GM19455 (cell line): ENCODE data around the gene TCF23.
"Not testable (repeated sequence)": the region's sequence is repeated elsewhere in the genome, so short reads cannot be mapped to it uniquely, and the experiment has no call there.

ENCODE experiments used
- ATAC-seq: cut with Tn5 transposase; IDR thresholded peaks from one replicate; pipeline ENCODE4 v1.9.1; 2021; ENCODE audit not compliant: unreplicated experiment

Gene TCF23

DNA sequence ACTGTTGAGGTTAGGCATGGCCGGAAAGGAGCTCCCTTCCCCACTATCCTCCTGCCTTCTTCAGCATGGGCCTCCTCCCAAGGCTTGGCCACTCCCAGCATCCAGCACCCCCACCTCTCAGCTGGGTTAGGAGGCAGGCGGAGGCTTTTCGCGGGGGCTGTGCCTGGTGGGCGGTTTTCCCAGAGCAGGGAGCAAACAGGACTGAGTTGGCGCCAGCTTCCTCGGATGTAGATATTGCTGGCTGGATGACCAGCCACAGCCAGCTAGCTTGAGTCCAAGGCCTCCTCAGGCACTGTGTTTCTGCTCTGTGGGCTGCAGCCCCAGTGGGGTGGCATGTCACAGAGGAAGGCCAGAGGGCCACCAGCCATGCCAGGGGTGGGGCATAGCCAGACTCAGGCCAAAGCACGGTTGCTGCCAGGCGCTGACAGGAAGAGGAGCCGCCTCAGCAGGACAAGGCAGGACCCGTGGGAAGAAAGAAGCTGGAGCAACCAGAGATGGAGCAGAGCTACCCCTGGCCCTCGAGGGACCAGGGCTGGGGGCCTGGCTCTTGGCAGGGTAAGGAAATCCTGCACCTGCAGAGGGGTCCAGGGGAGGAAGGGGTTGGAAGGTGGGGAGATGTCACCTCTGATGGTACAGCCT, at the start of gene TCF23:
TSS of gene TCF23 (plus strand) at position 204 of the 639 bp plus-strand sequence. CDS start at position 334, 130 bp downstream.
- no peak for ATAC-seq

DNA sequence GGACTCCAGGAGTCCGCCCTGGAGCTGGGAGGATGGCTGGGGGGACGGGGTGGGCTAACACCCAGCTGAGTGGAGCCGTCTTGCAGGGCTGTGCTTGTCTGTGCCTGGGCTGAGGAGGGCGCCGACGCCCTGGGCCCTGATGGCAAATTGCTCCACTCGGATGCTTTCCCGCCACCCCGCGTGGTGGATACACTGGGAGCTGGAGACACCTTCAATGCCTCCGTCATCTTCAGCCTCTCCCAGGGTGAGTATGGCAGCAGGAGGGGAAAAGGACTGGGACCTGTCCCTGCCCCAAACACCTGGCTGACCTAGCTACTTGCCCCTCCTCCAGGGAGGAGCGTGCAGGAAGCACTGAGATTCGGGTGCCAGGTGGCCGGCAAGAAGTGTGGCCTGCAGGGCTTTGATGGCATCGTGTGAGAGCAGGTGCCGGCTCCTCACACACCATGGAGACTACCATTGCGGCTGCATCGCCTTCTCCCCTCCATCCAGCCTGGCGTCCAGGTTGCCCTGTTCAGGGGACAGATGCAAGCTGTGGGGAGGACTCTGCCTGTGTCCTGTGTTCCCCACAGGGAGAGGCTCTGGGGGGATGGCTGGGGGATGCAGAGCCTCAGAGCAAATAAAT, 49.4 kb upstream of the TCF23 start:
- no peak for ATAC-seq

DNA sequence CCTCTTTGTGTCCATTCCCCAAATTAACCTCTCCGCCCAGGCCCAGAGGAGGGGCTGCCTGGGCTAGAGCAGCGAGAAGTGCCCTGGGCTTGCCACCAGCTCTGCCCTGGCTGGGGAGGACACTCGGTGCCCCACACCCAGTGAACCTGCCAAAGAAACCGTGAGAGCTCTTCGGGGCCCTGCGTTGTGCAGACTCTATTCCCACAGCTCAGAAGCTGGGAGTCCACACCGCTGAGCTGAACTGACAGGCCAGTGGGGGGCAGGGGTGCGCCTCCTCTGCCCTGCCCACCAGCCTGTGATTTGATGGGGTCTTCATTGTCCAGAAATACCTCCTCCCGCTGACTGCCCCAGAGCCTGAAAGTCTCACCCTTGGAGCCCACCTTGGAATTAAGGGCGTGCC, 48.8 kb upstream of the TCF23 start:
- ATAC-seq: no peak

DNA sequence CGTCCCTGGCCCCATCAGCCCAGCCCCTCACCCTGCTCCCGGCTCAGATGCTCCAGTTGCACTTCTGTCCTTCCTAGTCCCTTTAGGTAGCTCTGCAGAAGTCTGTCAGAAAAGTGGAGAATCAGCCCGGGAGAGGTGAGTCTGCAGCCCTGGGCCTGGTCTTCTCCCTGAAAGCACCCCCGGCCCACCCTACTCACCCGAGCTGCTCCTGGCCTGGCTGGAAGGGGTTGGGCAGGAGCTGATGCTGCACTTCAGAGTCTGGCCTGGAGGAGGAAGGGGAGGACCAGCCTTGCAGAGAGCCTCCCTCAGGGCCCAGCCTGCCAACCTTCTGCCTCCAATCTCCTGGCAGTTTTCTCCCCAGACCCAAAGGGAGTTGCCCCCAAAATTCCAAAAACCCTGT, 46.5 kb upstream of the TCF23 start:
- no peak for ATAC-seq

DNA sequence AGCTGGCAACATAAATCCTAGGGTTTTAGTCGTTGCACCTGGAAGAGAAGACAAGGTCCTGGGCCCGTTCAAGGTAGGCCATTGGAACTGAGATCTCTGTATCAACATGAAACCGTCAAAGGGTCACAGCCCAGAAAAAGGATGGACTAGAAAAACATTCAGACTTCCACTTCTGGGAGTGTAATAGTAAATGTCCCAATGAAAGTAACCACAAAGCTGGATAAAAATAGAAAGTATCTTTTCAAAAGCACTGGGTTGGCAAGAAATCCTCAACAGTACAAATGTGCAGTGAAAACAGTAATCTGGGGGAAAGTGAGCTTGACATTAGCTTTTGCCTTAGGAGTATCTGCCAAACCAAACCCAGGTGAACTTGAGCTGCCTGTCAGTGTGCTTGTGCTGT, 42.8 kb upstream of the TCF23 start:
- no peak for ATAC-seq

DNA sequence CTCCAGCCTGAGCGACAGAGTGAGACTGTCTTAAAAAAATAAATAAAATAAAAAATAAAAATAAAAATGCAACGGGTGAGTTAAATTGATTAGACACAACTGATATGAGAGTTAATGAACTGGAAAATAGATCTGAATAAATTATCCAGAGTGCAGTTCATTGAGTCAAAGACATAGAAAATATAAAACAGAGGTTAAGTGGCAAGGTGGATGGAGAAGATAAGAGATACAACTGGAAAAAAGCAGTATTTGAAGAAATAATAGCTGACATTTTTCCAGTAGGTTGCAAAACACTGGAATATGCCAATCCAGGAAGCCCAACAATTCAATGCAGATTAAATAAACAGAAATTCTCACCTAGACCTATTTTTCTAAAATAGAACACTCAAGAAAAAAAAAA, 40.6 kb upstream of the TCF23 start:
- ATAC-seq: no peak

DNA sequence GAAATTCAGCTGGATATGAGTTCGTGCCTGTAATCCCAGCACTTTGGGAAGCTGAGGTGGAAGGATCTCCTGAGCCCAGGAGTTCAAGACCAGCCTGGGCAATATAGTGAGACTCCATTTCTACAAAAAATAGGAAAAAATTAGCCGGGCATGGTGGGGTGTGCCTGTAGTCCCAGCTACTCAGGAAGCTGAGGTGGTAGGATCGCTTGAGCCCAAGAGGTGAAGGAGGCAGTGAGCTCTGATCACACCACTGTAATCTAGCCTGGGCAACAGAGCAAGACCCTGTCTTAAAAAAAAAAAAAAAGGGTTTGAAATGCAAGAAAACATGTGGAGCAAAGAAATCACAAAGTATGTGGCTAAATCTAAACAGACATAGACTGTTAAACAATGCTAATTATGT, 39.7 kb upstream of the TCF23 start:
- ATAC-seq: no peak

DNA sequence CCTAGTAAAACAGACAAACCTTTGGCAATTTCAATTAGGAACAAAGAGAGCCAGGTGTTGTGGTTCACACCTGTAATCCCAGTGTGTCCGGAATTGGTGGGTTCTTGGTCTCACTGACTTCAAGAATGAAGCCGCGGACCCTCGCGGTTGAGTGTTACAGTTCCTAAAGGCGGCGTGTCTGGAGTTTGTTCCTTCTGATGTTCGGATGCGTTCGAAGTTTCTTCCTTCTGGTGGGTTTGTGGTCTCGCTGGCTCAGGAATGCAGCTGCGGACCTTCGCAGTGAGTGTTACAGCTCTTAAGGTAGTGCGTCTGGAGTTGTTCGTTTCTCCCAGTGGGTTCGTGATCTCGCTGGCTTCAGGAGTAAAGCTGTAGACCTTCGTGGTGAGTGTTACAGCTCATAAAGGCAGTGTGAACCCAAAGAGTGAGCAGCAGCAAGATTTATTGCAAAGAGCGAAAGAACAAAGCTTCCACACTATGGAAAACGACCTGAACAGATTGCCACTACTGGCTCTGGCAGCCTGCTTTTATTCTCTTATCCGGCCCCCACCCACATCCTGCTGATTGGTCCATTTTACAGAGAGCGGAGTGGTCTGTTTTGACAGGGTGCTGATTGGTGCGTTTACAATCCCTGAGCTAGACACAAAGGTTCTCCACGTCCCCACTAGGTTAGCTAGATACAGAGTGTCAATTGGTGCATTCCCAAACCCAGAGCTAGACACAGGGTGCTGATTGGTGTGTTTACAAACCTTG, 38.0 kb upstream of the TCF23 start:
- ATAC-seq: not testable (repeated sequence)

DNA sequence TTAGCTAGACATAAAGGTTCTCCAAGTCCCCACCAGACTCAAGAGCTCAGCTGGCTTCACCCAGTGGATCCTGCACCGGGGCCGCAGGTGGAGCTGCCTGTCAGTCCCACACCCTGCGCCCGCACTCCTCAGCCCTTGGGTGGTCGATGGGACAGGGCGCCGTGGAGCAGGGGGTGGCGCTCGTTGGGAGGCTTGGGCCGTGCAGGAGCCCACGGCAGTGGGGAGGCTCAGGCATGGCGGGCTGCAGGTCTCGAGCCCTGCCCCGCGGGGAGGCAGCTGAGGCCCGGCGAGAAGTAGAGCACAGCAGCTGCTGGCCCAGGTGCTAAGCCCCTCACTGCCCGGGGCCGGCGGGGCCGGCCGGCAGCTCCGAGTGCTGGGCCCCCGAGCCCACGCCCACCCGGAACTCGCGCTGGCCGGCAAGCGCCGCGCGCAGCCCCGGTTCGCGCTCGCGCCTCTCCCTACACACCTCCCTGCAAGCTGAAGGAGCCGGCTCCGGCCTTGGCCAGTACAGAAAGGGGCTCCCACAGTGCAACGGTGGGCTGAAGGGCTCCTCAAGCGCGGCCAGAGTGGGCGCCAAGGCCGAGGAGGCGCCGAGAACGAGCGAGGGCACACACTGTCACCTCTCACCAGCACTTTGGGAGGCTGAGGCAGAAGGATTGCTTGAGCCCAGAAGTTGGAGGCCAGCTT, 37.3 kb upstream of the TCF23 start:
- ATAC-seq: not testable (repeated sequence)

DNA sequence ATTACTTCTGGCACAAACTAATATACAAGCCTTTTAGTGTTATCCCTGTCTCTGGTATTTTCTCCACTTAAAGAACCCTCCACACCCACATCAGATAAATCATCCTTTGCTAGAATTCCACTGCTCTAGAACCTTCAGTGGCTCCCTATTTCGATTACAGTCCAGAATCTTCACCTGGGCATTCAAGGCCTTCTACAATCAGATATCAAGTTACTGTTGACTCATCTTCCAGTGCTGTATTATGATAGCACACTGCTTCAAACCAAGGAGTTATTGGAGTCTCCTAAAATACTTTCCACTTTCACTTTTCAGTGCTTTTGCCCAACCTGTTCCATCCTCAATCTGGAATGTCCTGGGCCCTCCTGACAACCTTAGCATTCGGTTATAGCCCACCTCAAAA, 33.3 kb upstream of the TCF23 start:
- no peak for ATAC-seq

DNA sequence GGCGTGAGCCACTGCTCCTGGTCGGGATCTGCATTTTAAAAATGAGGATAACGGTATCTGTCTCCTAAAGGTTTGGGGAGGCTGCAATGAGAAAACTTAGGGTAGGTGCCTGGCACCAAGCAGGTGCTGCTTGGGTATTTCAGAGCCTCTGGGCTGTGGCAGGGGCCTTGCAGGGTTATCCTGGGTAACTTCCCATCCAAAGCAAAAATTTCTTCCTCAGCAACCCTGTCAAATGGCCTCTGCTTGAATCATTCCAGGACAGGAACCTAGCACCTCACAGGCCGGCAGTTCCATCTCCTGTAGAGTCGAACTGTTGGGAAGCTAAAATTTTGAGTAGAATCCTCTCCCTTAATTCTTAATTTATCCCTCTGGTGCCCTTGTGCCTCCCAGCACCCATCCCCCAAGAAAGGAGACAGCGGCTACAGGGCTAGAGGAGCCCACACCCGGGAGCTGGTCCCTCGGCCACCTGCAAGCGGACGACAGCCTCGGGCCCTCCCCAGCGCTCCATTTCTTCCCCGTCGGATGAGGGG, 30.7 kb upstream of the TCF23 start:
- ATAC-seq: no peak

DNA sequence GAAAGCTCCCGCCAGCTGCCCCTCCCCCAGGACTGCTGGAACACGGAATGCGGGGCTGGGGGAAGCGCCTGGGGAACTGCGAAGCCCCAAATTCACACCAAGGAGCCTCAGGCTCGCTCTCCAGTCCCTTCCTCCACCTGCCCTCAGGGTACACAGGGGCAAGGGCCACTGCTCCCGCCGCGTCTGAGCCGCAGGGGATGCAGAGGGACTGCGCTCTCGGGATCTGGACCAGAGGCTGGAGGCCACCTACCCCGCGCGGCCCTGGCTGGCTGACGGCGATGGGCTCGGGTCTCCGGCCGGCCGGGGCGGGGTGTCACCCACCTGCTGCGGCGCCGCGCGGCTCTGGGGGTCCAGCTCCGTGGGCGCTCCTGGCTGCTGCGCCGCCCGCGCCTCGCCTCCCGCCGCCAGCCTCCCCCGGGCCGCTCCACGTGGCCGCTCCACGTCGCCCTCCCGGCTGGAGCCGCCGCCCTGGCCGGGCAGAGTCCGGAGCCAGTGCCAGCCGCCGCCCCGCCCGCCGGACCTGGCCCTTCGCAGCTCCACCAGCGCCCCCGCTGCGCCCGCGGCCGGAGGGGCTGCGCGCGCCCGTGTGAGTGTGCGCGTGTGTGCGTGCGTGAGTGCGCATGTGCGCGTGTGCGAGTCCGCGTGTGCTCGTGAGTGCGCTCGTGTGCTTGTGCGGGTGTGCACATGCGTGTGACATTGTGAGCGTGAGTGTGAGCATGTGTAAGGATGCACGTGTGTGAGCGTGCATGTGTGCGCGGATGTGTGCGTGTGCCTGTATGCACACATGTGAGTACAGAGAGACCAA, 30.1 kb upstream of the TCF23 start, which contains the start of gene CGREF1:
TSS of gene CGREF1 (minus strand) at position 604 of the 805 bp plus-strand sequence. CDS start 14,762 bp downstream, outside the sequence.
- no peak for ATAC-seq

DNA sequence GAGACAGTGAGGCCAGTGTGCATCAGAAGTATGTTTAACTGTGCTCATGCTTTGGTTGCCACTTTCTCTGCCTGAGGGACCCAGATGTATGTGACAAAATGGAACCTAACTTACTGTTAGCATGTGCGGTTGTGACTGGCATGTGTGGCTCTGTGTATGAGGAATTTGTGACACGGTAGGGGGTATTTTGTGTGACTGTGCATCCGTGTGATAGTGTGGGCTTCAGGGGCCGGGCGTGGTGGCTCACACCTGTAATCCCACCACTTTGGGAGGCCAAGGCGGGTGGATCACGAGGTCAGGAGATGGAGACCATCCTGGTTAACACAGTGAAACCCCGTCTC, 29.5 kb upstream of the TCF23 start:
- ATAC-seq: not testable (repeated sequence)

DNA sequence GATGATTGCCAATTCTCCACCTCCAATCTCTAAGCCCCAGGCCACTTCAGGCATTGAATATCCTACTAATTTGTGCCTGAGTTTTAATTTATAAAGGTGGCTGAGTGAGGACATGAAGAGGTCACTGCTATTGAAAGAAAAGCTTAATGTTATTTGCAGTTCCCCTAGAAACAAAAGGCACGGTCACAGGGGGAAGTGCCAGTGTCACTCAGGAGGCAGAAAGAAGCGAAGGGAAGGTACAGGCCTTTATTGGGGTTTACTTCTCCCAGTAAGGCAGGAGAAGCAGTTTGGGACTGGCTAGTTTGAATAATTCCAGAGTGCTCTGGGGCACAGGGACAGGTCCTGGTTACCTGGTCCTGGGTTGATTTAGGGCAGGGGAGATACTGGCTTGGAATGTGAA, 26.9 kb upstream of the TCF23 start:
- no peak for ATAC-seq

DNA sequence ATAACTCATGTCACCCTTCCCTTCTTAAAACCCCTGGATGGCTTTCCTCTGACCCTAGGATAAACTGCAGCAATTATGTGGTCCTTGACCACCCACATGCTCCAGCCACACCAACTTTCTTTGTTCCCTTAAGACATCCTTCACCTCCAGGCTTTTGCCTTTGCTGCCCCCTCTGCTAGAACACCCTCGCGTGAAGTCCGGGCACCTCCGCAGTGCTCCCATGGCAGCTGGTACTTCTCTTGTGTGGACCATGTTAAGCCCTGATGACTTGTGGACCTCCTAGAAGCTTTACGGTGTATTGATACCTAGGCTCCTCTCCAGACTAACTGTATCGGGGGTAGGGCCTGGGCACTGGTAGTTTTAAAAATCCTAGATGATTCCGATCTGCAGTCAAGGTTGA, 26.0 kb upstream of the TCF23 start:
- ATAC-seq: no peak

DNA sequence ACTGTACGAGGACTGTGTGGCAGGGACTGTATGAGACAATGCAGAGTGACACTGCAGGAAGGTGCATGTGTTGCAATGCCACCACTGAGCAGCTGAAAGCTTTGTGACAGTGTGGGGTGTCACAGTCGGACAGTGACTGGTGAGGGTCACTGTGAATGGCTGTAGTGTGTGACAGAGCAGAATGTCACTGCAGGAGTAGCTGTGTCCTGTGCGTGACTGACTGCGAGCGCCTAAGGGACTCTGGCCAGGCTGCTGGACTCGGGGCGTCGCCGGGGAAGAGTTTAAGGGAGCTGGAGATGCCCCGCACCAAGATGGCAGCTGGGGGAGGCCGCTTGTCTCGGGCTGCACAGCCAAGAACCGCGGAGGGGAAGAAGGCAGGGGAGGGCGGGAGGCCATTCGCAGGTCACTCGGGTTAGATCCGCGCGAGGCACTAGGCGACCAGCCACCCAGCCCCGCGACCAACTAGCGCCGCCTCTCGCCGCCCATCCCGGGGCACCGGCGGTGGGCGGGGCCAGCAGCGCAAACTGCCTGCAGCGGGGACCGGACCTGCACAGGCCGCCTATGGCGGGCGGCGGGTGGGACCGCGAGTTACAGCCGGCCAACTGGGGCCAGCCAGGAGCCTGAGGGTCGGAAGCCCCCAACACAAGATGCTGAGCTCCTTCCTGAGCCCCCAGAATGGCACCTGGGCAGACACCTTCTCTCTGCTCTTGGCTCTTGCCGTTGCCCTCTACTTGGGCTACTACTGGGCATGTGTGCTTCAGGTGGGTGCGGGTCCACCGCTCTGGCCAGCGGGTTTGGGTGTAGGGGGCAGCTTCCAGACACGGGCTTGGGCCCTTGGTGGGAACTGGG, 25.3 kb upstream of the TCF23 start, which contains the start of gene ABHD1:
TSS of gene ABHD1 (plus strand) at position 514 of the 849 bp plus-strand sequence. CDS start at position 648, 134 bp downstream.
- no peak for ATAC-seq

DNA sequence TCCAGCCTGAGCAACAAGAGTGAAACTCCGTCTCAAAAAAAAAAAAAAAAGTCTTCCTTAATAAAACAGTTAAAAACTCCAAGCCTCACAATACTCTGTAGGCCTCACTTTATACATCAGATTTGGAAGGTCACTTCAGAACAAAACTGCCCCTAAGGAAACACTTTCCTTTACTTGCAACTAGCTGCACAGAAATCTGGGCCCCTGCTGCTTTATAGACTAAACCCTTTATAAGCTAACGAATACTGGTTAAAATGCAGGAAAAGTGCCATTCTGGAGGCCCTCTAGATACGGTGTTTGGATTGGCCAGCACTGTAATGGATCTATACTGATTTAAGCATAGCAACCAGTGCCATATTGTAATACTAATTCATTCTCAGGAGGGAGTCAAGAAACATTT, 23.7 kb upstream of the TCF23 start:
- no peak for ATAC-seq

DNA sequence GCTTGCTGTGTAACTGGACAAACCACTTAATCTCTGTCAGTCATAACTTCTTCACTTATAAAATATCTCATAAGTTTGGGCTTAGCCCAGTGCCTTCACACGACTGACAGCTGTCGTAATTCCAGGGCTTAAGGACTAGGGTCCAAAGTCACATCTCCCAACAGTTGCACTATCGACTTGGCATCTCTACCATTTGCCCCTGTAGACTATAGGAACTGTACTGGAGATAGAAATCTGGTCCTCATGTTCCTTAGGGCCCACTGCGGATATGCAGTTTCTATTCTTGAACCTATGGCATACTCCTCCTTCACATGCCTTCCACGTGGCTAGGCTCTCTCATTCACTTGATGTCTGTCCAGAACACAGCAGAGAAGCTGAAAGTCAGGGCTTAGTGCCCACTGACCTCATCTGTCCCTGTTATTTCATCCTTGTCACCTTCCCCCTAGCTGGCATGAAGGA, 22.5 kb upstream of the TCF23 start:
- ATAC-seq: no peak

DNA sequence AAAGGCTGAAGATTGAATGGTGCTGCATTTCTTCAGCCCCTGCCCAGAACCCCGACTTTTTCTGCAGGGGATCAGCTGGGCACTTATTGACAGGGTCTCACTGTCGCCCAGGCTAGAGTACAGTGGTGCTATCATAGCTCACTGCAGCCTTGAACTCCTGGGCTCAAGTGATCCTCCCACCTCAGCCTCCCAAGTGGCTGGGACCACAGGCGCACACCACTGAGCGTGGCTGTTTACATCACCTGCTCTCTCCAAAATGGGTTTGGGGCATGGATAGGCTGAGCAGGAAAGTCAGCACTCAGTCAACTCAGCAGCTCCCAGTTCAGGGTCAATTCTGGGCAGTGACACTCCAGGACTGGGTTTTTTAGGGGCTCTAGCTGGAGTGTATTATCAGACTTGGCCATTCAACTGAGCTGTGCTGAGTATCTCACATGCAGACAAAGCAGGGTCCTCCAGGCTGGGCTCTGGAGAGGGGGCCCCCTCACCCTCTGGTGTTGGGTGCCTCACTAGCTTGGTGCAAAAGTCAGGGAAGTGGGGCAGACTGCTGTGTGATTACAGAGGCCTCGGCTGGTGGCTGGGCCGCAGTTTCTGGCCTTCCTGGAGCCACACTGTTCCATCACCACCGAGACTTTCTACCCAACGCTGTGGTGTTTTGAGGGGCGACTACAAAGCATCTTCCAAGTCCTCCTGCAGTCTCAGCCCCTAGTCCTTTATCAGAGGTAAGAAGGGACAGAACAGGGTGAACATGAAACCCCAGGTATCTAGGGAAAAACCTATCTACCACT, 20.7 kb upstream of the TCF23 start:
- ATAC-seq: no peak
